Subcutaneous adipose tissue (tissue), 4 donors: ENCODE data around the gene APBB2. TPM values are rescaled to one million over a fixed set of nuclear protein-coding genes. Genes with fewer than 3 reads are reported as not detected.

Experiments used
- CTCF ChIP-seq: fragments of 450-650 bp; IDR thresholded peaks from one replicate; pipeline ENCODE4 v1.5.1; 2016; ENCODE audit warnings: low read depth, mild to moderate bottlenecking, control low read depth, antibody characterized with exemption, moderate library complexity
- total RNA-seq, 4 donors: library from RNA; depleted of rRNA; stranded (reverse); fragments of >200 nt; gene quantifications; one replicate each; pipeline ENCODE4 v1.1.0, GENCODE V29; 2016

The APBB2 gene
- total RNA-seq, 4 donors from 2014 or later, result 55.6 to 181 (median 124) TPM

- TF ChIP-seq CTCF, result no peak
Observed at GRCh38 chr4:40905414-40905813, 308.9 kb downstream of the APBB2 start.

GRCh38 chr4:40897557-40898203 lies 316.7 kb downstream of the APBB2 start:
- no peak for TF ChIP-seq CTCF

GRCh38 chr4:40890764-40891163 lies 323.6 kb downstream of the APBB2 start:
- TF ChIP-seq CTCF, result no peak

GRCh38 chr4:40890199-40890598 lies 324.1 kb downstream of the APBB2 start:
- TF ChIP-seq CTCF, result no peak

GRCh38 chr4:40888933-40889332 lies 325.4 kb downstream of the APBB2 start:
- no peak for TF ChIP-seq CTCF

GRCh38 chr4:40887764-40888131 lies 326.6 kb downstream of the APBB2 start:
- TF ChIP-seq CTCF, result no peak

- no peak for TF ChIP-seq CTCF
Observed at GRCh38 chr4:40886931-40887763, 327.2 kb downstream of the APBB2 start.
